OCI-LY1 (cell line): ENCODE data around the gene NFIA.

Experiments
- H2AFZ ChIP-seq: fragments of 200-600 bp; sonication (generic), shearing (Covaris generic); 2 replicates; pipeline ENCODE4 v1.6.0; 2014; ENCODE audit warnings: antibody characterized with exemption, mild to moderate bottlenecking, low read length
- H3F3A ChIP-seq: fragments of 200-600 bp; sonication (generic), shearing (Covaris generic); 2 replicates; pipeline ENCODE4 v1.6.0; 2014; ENCODE audit warnings: mild to moderate bottlenecking, antibody characterized with exemption, low read length, moderate library complexity; ENCODE audit not compliant: insufficient read depth
- H3K27ac ChIP-seq: fragments of 200-600 bp; sonication (generic); 2 replicates; pipeline ENCODE4 v1.5.1; 2014; ENCODE audit warnings: low read length, mixed run types, mild to moderate bottlenecking, low read depth; ENCODE audit not compliant: poor library complexity, severe bottlenecking
- H3K27me3 ChIP-seq: fragments of 200-600 bp; sonication (generic); 2 replicates; pipeline ENCODE4 v1.6.0; 2014; ENCODE audit warnings: antibody characterized with exemption, mild to moderate bottlenecking, low read length, moderate library complexity; ENCODE audit not compliant: insufficient read depth
- H3K36me3 ChIP-seq: fragments of 200-600 bp; sonication (generic); 2 replicates; pipeline ENCODE4 v1.6.1; 2014; ENCODE audit warnings: mild to moderate bottlenecking, antibody characterized with exemption, low read length, moderate library complexity, mixed read lengths; ENCODE audit not compliant: insufficient read depth
- H3K4me1 ChIP-seq: fragments of 200-600 bp; sonication (generic); 2 replicates; pipeline ENCODE4 v1.5.1; 2014; ENCODE audit warnings: mild to moderate bottlenecking, low read length, moderate library complexity; ENCODE audit not compliant: insufficient read depth, severe bottlenecking
- H3K4me2 ChIP-seq: fragments of 200-600 bp; sonication (generic), shearing (Covaris generic); 2 replicates; pipeline ENCODE4 v1.6.1; 2014; ENCODE audit warnings: low read length
- H3K4me3 ChIP-seq: fragments of 200-600 bp; sonication (generic); 2 replicates; pipeline ENCODE4 v1.5.1; 2014; ENCODE audit warnings: low read length, low read depth, mild to moderate bottlenecking, mixed read lengths; ENCODE audit not compliant: poor library complexity, severe bottlenecking
- H3K79me2 ChIP-seq: fragments of 200-600 bp; shearing (Covaris generic); 2 replicates; pipeline ENCODE4 v1.6.1; 2016; ENCODE audit warnings: mixed run types, low read length, mixed read lengths; ENCODE audit not compliant: insufficient read depth
- H3K9ac ChIP-seq: fragments of 200-600 bp; sonication (generic), shearing (Covaris generic); 2 replicates; pipeline ENCODE4 v1.6.1; 2014; ENCODE audit warnings: mild to moderate bottlenecking, low read length, mixed read lengths
- H3K9me2 ChIP-seq: fragments of 200-600 bp; sonication (generic), shearing (Covaris generic); 2 replicates; pipeline ENCODE4 v1.6.1; 2014; ENCODE audit warnings: low read depth, mild to moderate bottlenecking, low read length, mixed read lengths
- H3K9me3 ChIP-seq: fragments of 200-600 bp; shearing (Covaris generic); 2 replicates; pipeline ENCODE4 v1.6.1; 2014; ENCODE audit warnings: low read length, mixed read lengths
- H4K20me1 ChIP-seq: fragments of 200-600 bp; sonication (generic), shearing (Covaris generic); 2 replicates; pipeline ENCODE4 v1.6.0; 2016; ENCODE audit warnings: mild to moderate bottlenecking, low read length; ENCODE audit not compliant: insufficient read depth
- EZH2 ChIP-seq: fragments of 200-600 bp; sonication (generic), shearing (Covaris generic); IDR thresholded peaks from 2 replicates; pipeline ENCODE4 v1.8.0; 2017; ENCODE audit warnings: borderline replicate concordance, mixed run types, mild to moderate bottlenecking, antibody characterized with exemption, low read length, moderate library complexity, mixed read lengths
- TF ChIP-seq, protein P1 (sequence below): fragments of 200-600 bp; sonication (generic), shearing (Covaris generic); IDR thresholded peaks from 2 replicates; pipeline ENCODE4 v1.5.1; 2017; ENCODE audit warnings: mild to moderate bottlenecking, antibody characterized with exemption, low read length, moderate library complexity, mixed read lengths

Gene NFIA

DNA sequence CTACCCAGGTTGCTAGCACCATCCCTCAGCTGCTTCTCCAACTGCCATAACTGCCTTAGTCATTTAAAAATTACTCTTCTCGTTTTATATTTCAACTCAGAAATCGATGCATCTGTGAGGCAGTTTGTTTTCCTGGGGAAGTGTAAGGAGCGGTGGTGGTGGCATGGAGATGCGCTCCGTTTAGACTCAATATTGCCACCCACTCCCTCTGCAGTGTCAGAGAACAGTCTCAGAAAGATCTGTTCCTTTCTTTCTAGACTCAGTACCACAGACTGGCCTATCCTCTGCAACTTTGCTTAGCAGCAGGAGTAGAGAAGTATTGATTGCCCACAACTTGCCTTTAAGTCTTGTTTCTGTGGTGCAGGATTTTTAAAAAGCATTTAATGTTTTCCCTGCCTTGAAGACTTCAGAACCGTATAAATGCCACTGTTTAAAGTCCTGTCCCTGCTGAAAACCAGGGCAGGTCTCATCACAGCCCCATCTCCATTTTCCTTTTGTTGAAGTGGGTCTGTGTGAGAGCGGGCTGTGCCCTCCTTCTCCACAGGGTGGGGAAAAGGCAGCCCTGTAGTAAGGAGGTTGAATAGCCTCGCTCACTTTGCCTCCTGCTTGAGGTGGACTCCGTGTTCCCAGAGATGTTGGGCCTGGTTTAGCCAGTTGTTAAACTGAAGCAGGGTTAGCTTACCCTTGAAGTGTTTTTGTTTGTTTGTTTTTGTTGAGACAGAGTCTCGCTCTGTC, 105.2 kb downstream of the NFIA start:
- no peaks in the 10 kb centered on the region; the same call in 1 of the 2 replicates for H3F3A ChIP-seq
- H3K79me2 ChIP-seq = no peaks in the 10 kb centered on the region
- H3K4me1 ChIP-seq = peaks cover 33% of the 10 kb centered on the region
- no peaks in the 10 kb centered on the region for H3K27me3 ChIP-seq
- H4K20me1 ChIP-seq = no peaks in the 10 kb centered on the region
- H3K9me3 ChIP-seq = no peaks in the 10 kb centered on the region
- 0 out of 2 replicates have a peak, but pooled peaks cover 14% of the 10 kb centered on the region for H3K36me3 ChIP-seq
- TF ChIP-seq, protein P1, sequence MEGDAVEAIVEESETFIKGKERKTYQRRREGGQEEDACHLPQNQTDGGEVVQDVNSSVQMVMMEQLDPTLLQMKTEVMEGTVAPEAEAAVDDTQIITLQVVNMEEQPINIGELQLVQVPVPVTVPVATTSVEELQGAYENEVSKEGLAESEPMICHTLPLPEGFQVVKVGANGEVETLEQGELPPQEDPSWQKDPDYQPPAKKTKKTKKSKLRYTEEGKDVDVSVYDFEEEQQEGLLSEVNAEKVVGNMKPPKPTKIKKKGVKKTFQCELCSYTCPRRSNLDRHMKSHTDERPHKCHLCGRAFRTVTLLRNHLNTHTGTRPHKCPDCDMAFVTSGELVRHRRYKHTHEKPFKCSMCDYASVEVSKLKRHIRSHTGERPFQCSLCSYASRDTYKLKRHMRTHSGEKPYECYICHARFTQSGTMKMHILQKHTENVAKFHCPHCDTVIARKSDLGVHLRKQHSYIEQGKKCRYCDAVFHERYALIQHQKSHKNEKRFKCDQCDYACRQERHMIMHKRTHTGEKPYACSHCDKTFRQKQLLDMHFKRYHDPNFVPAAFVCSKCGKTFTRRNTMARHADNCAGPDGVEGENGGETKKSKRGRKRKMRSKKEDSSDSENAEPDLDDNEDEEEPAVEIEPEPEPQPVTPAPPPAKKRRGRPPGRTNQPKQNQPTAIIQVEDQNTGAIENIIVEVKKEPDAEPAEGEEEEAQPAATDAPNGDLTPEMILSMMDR = no peak
- TF ChIP-seq EZH2 = no peak
- H3K4me2 ChIP-seq = no peak overlapping the region
- H2AFZ ChIP-seq = no peak overlapping the region
- H3K4me3 ChIP-seq = no peak overlapping the region
- H3K9me2 ChIP-seq = no peaks in the 10 kb centered on the region
- no peak overlapping the region for H3K9ac ChIP-seq
- no peak overlapping the region for H3K27ac ChIP-seq

DNA sequence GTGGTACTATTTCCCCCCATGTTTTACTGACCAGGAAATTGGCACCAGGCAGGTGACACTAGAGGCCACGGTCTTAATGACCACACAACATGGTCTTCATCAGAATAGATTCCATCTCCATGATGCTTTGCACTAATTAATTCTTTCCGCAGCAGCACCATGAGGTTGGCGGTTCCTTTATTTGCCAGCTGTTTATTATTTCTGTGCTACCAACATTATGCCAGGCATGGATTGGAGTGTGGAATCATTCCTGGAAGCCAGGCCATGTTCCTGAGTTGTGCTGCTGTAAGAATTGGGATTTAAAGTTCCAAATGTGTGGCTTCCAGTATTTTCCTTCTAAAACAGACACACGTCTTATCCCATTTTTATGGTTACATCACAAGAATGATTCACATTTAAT, 107.8 kb downstream of the NFIA start:
- Histone ChIP-seq H3K4me1 (peaks cover 7% of the 10 kb centered on the region), H3F3A (no peaks in the 10 kb centered on the region), H3K27me3 (no peaks in the 10 kb centered on the region), H2AFZ (no peak overlapping the region), H4K20me1 (no peaks in the 10 kb centered on the region), H3K4me2 (no peak overlapping the region), H3K9me2 (no peaks in the 10 kb centered on the region), H3K27ac (no peak overlapping the region), H3K79me2 (no peaks in the 10 kb centered on the region), H3K9ac (no peak overlapping the region), H3K36me3 (0 out of 2 replicates have a peak, but pooled peaks cover 14% of the 10 kb centered on the region), H3K9me3 (no peaks in the 10 kb centered on the region), H3K4me3 (no peak overlapping the region)
- no peak for TF ChIP-seq EZH2
- TF ChIP-seq, protein P1 = no peak

DNA sequence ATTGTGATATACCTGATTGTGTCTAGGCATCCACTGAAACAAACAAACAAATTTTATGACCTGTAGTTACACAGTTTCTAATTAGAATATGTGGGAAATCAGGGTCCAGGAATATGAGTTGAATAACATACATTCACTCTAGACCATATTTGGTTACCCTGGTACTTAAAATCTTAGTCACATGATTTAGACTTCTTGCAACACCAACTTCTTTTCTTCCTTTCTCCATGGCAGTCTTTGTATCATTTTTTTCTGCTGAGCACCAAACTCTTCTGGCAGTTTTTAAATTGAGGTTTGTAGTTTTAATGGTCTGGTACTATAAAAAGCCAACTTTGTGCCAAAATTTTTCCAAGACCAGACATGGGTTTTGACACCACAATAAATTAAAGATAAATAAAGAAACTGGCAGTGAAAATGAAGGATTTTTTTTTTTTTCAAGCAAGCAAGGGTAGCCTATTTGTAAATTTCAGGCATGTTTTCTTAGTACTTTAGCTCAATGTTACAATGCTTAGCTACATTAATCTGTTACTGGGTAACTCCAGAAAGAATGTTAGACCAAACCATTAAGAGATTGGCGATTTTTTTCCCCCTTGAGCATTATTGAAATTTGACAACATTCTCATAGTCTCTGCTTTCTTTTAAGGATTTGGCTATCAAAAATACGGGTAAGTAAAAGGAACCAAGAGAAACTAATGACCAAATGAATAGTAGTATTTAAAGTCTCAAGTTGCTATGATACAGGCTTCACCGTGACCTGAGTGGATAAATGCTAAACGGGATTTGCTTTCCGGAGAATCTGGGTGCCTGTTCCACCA, 108.5 kb downstream of the NFIA start:
- H3K36me3 ChIP-seq = 0 out of 2 replicates have a peak, but pooled peaks cover 14% of the 10 kb centered on the region
- H3F3A ChIP-seq = no peaks in the 10 kb centered on the region
- no peak overlapping the region for H3K9ac ChIP-seq
- no peaks in the 10 kb centered on the region for H3K27me3 ChIP-seq
- no peak overlapping the region for H3K27ac ChIP-seq
- H3K79me2 ChIP-seq = no peaks in the 10 kb centered on the region
- TF ChIP-seq EZH2 = no peak
- TF ChIP-seq, protein P1 = no peak
- H4K20me1 ChIP-seq = no peaks in the 10 kb centered on the region
- no peak overlapping the region for H2AFZ ChIP-seq
- no peak overlapping the region for H3K4me3 ChIP-seq
- no peaks in the 10 kb centered on the region for H3K9me2 ChIP-seq
- H3K9me3 ChIP-seq = no peaks in the 10 kb centered on the region
- H3K4me1 ChIP-seq = peaks cover under 1% of the 10 kb centered on the region
- no peak overlapping the region for H3K4me2 ChIP-seq
